IMR-90 (cell line): ENCODE data around the gene SGCE. TPM values are rescaled to one million over a fixed set of nuclear protein-coding genes. Genes with fewer than 3 reads are reported as not detected.

Experiments
- ATAC-seq: fragments of 200-7000 bp; cut with Tn5 transposase; 2 replicates; pipeline ENCODE4 v1.9.1; 2020; ENCODE audit warnings: low read depth, mild to moderate bottlenecking, moderate library complexity
- BruUV-seq: library from RNA; stranded (reverse); fragments of 400-500 nt; replicated peaks from 2 replicates; lab custom pipeline; 2021; lab: Mats Ljungman, UMichigan
- CTCF ChIA-PET: fragments of 300-600 bp; formaldehyde crosslinking; extraction: SDS; loops from one replicate; lab custom pipeline; 2021; ENCODE audit warnings: antibody characterized with exemption; lab: Yijun Ruan, JAX
- POLR2A ChIA-PET: fragments of 300-600 bp; sonication (Branson Sonifier 250); formaldehyde crosslinking; loops from one replicate; lab custom pipeline; 2022; ENCODE audit warnings: antibody characterized with exemption; ENCODE audit not compliant: unreplicated experiment; lab: Charles Lee
- DNase-seq: peaks from one replicate; pipeline ENCODE4 v3.0.0; 2013
- H2AFZ ChIP-seq: replicated peaks from 2 replicates; pipeline ENCODE3; 2013; ENCODE audit warnings: low read length, mild to moderate bottlenecking; ENCODE audit not compliant: poor library complexity
- H2AK5ac ChIP-seq: 2 replicates; pipeline ENCODE4 v1.6.1; 2013; ENCODE audit warnings: low read depth, low read length, inconsistent platforms
- H2AK9ac ChIP-seq: replicated peaks from 2 replicates; pipeline ENCODE3; 2013; ENCODE audit warnings: mild to moderate bottlenecking, low read depth, low read length, moderate library complexity; ENCODE audit not compliant: poor library complexity
- H2BK120ac ChIP-seq: 2 replicates; pipeline ENCODE4 v1.6.1; 2013; ENCODE audit warnings: low read depth, low read length, inconsistent platforms
- H2BK15ac ChIP-seq: 3 replicates; pipeline ENCODE4 v1.6.1; 2013; ENCODE audit warnings: low read depth, low read length, inconsistent platforms
- H2BK20ac ChIP-seq: 2 replicates; pipeline ENCODE4 v1.6.1; 2013; ENCODE audit warnings: low read depth, mild to moderate bottlenecking, inconsistent platforms, low read length, moderate library complexity
- H2BK5ac ChIP-seq: 2 replicates; pipeline ENCODE4 v1.6.1; 2013; ENCODE audit warnings: mild to moderate bottlenecking, low read depth, low read length, inconsistent platforms; ENCODE audit not compliant: poor library complexity, severe bottlenecking
- H3K14ac ChIP-seq: replicated peaks from 2 replicates; pipeline ENCODE4 v1.6.1; 2013; ENCODE audit warnings: low read depth, low read length, inconsistent platforms
- H3K18ac ChIP-seq: 2 replicates; pipeline ENCODE4 v1.6.1; 2013; ENCODE audit warnings: low read depth, low read length, control low read depth
- H3K23ac ChIP-seq: 2 replicates; pipeline ENCODE4 v1.6.1; 2013; ENCODE audit warnings: low read depth, low read length, inconsistent platforms
- H3K27ac ChIP-seq: 2 replicates; pipeline ENCODE4 v1.5.1; 2013; ENCODE audit warnings: mild to moderate bottlenecking, control low read depth, low read length; ENCODE audit not compliant: insufficient read depth
- H3K27me3 ChIP-seq: 2 replicates; pipeline ENCODE4 v1.6.1; 2013; ENCODE audit warnings: low read length; ENCODE audit not compliant: control insufficient read depth, insufficient read depth
- H3K36me3 ChIP-seq: 2 replicates; pipeline ENCODE4 v1.6.1; 2013; ENCODE audit warnings: low read length, mixed read lengths; ENCODE audit not compliant: control insufficient read depth, insufficient read depth
- H3K4ac ChIP-seq: 2 replicates; pipeline ENCODE4 v1.6.1; 2013; ENCODE audit warnings: low read depth, low read length, inconsistent platforms
- H3K4me1 ChIP-seq: 2 replicates; pipeline ENCODE4 v1.6.1; 2013; ENCODE audit warnings: low read length, mixed read lengths; ENCODE audit not compliant: control insufficient read depth, insufficient read depth
- H3K4me2 ChIP-seq: 2 replicates; pipeline ENCODE4 v1.6.1; 2013; ENCODE audit warnings: low read depth, mild to moderate bottlenecking, control low read depth, low read length, moderate library complexity
- H3K4me3 ChIP-seq: 2 replicates; pipeline ENCODE4 v1.5.1; 2013; ENCODE audit warnings: low read depth, mild to moderate bottlenecking, control low read depth, low read length, moderate library complexity; ENCODE audit not compliant: insufficient read depth
- H3K56ac ChIP-seq: 2 replicates; pipeline ENCODE4 v1.6.1; 2013; ENCODE audit warnings: low read length, inconsistent platforms; ENCODE audit not compliant: insufficient read depth; ENCODE audit errors: extremely low read depth
- H3K79me1 ChIP-seq, 2 experiments: 2 replicates each; pipeline ENCODE4 v1.6.1; 2013; ENCODE audit warnings: low read length in 2 of 2, inconsistent platforms in 1 of 2, low read depth in 1 of 2
- H3K9ac ChIP-seq: 2 replicates; pipeline ENCODE4 v1.6.1; 2013; ENCODE audit warnings: low read depth, low read length, control low read depth
- H3K9me1 ChIP-seq: 2 replicates; pipeline ENCODE4 v1.6.1; 2013; ENCODE audit warnings: low read length, inconsistent platforms; ENCODE audit not compliant: insufficient read depth
- H3K9me3 ChIP-seq: 2 replicates; pipeline ENCODE4 v1.6.1; 2013; ENCODE audit warnings: low read length; ENCODE audit not compliant: control insufficient read depth, insufficient read depth
- H4K20me1 ChIP-seq: 2 replicates; pipeline ENCODE4 v1.6.1; 2013; ENCODE audit warnings: low read length, inconsistent platforms; ENCODE audit not compliant: insufficient read depth
- H4K5ac ChIP-seq: 2 replicates; pipeline ENCODE4 v1.6.1; 2013; ENCODE audit warnings: mild to moderate bottlenecking, low read depth, low read length, control low read depth
- H4K8ac ChIP-seq, 2 experiments: 2 replicates each; pipeline ENCODE4 v1.6.1; 2013; ENCODE audit warnings: low read depth in 2 of 2, low read length in 2 of 2, control low read depth in 1 of 2, inconsistent platforms in 1 of 2
- H4K91ac ChIP-seq: 2 replicates; pipeline ENCODE4 v1.6.1; 2013; ENCODE audit warnings: low read depth, low read length, inconsistent platforms; ENCODE audit not compliant: insufficient read depth
- BHLHE40 ChIP-seq: fragments of 150-350 bp; IDR thresholded peaks from 2 replicates; pipeline ENCODE4 v1.6.1; 2016; ENCODE audit warnings: mild to moderate bottlenecking, low read depth, low read length
- CEBPB ChIP-seq: IDR thresholded peaks from 2 replicates; pipeline ENCODE4 v1.6.1; 2012; ENCODE audit warnings: low read depth, low read length, improper control_type of control experiment
- WGBS, 2 experiments: methylation state at CpG; one replicate each; pipeline versions ENCODE4 v1.1.5 to v1.1.7; 2013; ENCODE audit warnings: missing lambda C conversion rate in 2 of 2; ENCODE audit not compliant: insufficient read length in 1 of 2; ENCODE audit errors: extremely low coverage in 2 of 2; 5-methylcytosine and 5-hydroxymethylcytosine counted together
- dilution Hi-C: fragments of 300-500 bp; cut with HindIII; formaldehyde crosslinking; loops from one replicate; pipeline ENCODE4 v1.14.3; 2018; ENCODE audit warnings: low sequenced_read_pairs; ENCODE audit not compliant: unreplicated experiment
- in situ Hi-C: fragments of 300-500 bp; cut with MboI; formaldehyde crosslinking; loops from 3 replicates; pipeline ENCODE4 v1.14.3; 2019; ENCODE audit warnings: low sequenced_read_pairs, inconsistent platforms, mixed read lengths
- intact Hi-C: fragments of 100-400 bp; cut with micrococcal nuclease; formaldehyde crosslinking; loops from 2 replicates; pipeline ENCODE4 v1.10.0; 2022
- polyA plus RNA-seq, 3 experiments: library from polyadenylated mRNA; depleted of rRNA; stranded (reverse); fragments of >200 nt; gene quantifications; 2 replicates each; pipeline ENCODE4 v1.2.3, GENCODE V29; 2012; ENCODE audit warnings: low replicate concordance in 1 of 3
- total RNA-seq: library from RNA; depleted of rRNA; stranded (reverse); fragments of >200 nt; gene quantifications from 2 replicates; pipeline ENCODE4 v1.2.3, GENCODE V29; 2012; rRNA removed

The SGCE gene
- total and polyA plus RNA-seq, 2 of the 4 experiments (the other 2 are of a cell fraction) = 39.4 to 40.5 TPM

GRCh38 chr7:94540428-94540827 lies 115.5 kb downstream of the SGCE start:
- Histone ChIP-seq H3K14ac (no peak overlapping the region), H3K36me3 (no peaks in the 10 kb centered on the region), H4K5ac (no peak overlapping the region), H3K27me3 (no peaks in the 10 kb centered on the region), H2AK9ac (no peak overlapping the region), H2BK20ac (no peak overlapping the region), H3K4me1 (no peaks in the 10 kb centered on the region), H3K4me2 (no peak overlapping the region), H2BK15ac (no peak overlapping the region), H3K18ac (no peak overlapping the region), H3K9me3 (no peaks in the 10 kb centered on the region), H4K20me1 (no peaks in the 10 kb centered on the region), H3K79me1 (no peaks in the 10 kb centered on the region), H4K8ac (no peak overlapping the region), H3K23ac (no peak overlapping the region), H3K9ac (no peak overlapping the region), H4K91ac (no peak overlapping the region), H3K9me1 (no peaks in the 10 kb centered on the region), H2BK120ac (no peak overlapping the region), H3K56ac (no peak overlapping the region), H3K27ac (no peak overlapping the region), H2AFZ (no peak overlapping the region), H3K4me3 (no peak overlapping the region), H2AK5ac (no peak overlapping the region), H3K4ac (no peak overlapping the region), H2BK5ac (no peak overlapping the region)
- WGBS, 2 experiments = 30% methylated on average over 1 of the region's 1 CpG; no CpG with 5 or more reads in 1 of the 2 experiments
- ChIA-PET POLR2A (no interaction called here), CTCF (no interaction called here)
- ATAC-seq = peak; percentile 88
- intact Hi-C loops = no loop called here
- dilution Hi-C loops = no loop called here
- BruUV-seq = no TSS peak
- peak; percentile 50 for DNase-seq
- in situ Hi-C loops = no loop called here
- TF ChIP-seq BHLHE40 (no peak), CEBPB (0 out of 2 replicates have a peak, but pooled peaks have one; percentile 19)

Other genes with a start within 250 kb of the SGCE start
- 4.5 and 11.9 TPM in 2 replicates for gene CASD1, start 146.3 kb downstream of the SGCE start, total RNA-seq
- gene CASD1, start 146.3 kb downstream of the SGCE start, polyA plus RNA-seq (2012; rRNA removed) = 2.7 and 4.0 TPM in 2 replicates